ENCODE measurements around the gene CTBS.
"Not testable (repeated sequence)": the region's sequence is repeated elsewhere in the genome, so short reads cannot be mapped to it uniquely, and the experiment has no call there.

CTBS gene

DNA sequence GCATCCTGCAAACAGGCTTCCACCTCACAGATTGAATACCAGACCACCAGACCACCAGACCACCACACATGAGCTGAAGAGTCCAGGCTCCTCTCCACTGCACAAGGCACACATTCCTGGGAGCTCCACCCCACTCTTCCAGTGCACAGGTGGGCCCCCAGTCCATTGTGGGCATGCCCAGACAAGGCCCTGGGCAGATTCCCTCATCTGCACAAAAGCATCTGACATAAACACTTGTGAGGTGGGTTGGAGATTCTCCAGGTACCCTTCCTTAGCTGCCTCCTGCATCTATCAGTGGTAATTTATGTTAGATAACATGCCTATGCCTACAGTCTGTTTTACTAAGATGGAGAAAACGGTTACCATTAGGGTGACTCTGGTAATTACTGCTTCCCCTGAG, 11.6 kb upstream of the CTBS start:
- DNase-seq (ENCODE audit: low read depth) = no peak

DNA sequence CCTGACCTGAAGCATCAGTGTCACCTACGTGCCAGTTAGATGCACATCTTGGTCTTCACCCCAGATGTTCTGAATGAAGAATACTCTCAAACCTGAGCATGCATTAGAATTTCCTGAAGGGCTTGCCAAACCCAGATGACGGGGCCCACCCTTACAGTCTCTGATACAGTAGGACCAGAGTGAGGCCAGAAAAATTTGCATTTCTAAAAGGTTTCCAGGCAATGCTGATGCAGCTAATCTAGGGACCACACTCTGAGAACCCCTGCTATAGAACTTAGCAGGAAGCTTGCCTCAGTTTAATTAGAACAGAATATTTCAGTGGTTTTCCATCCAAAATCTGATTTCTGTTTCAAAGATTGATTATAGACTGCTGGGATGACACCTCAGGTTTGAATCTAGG, 9.9 kb upstream of the CTBS start:
- no peak for DNase-seq (ENCODE audit: low read depth)

DNA sequence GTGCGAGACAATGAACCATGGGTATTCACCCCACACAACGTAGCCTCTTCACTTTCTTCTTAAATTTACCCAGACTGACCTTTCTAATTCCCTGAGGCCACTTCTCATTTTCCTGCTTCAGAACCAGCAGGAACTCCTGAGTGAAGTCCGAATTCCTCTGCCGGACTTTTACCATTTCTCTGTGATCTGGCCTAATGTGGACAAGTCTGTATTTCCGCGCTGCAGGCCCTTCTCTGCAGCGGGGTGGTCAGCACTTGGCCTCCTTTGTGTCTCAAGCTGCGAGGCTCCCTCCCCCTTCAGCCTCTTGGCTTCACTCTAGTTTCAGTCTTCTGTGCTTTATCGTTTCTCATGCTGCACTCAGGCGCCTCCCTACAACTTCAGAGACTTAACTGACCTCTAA, 9.4 kb upstream of the CTBS start:
- DNase-seq (ENCODE audit: low read depth) = no peak

DNA sequence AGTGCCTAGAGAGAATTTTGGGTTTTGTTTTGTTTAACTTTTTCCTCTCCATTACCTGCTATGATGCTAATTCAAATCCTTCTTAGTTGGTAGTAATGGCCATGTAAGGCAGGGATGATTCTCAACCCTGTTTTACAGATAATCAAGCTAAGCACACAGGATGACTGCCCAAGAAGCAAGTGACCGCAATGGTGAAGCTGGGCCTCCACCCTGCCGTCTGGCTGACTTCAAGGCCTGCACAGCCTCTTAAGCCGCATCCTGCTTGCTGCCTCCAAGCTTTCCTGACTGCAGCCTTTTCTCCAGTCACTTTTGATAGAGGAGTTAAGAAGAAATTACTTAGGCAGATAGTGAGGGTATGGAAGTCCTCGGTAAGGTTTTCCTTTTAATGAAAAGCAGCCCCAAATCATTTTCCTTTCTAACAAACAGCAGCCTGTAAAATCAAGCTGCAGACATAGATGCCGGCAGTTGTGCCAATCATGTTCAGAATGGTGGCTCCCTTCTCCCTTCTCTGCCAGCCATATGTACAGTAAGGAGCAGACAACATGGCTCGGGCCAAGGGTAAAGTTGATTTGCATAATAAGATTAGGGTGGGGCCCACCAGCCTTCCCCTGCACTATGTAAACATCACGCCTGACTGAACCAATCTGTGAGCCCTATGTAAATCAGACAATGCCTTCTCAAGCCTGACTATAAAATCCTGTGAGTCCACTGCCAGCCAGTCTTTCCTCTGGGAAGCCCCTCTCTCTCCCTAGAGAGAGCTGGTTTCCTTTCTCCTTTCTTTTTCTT, 8.8 kb upstream of the CTBS start:
- DNase-seq (ENCODE audit: low read depth) = peak; percentile 31

DNA sequence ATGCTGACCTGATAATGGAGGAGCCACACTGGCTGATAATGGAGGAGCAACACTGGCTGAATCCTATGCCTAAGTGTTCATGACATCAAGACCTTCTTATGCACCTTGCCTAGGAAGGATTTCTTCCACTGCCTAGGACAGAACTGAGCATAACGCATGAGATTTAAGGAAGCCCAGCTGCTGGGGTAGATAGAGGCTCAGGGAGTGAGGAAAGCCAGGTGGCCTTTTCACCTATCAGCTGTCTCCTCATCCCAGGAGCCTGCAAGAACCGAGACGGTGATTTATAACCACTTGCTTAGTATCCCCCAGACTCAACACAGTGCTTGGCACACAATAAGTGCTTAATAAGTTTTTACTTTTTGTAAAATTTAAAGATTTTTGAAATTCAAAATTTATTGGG, 7.4 kb upstream of the CTBS start:
- DNase-seq (ENCODE audit: low read depth) = no peak

DNA sequence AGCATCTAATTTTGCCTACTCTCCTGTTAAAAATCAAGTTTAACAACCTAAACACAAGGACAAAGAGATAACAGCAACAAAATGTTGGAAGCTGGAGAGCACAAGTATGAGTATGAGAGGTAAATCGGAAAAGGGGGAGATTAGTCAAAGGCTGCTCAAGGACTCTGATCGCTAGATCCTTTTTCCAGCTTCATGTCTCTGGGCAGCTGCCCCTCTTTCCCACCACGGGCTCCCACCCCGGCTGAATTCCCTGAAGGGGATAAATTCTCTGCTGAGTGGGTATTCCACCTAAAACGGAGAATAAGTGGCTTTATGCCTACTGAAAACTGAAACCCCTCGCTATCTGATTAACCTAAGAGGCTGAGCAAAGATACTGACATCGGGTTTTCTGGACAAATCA, 696 bp upstream of the CTBS start:
- DNase-seq (ENCODE audit: low read depth) = no peak

DNA sequence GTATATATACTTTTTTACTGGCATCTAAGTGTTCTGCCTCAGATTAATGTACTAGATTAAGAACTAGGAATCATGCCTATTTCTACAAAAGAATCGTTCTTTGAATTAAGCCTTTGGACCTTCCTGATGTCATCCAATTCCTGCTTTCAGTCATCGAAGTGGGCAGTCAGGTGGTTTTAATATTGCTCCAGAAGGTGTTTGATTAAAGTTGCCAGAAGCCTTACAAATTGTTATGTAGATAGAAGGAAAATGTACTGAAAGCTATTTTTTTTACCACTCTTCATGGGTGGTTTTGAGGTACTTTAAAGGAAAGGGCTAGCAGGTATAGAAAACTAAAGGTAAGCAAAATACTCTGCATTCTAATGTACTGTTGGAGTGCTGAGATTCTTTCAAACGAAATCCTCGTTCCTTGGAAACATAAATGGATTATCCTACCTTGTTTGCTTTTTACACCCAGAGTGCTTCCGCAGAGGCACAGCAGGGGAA, 716 bp downstream of the CTBS start:
- DNase-seq (ENCODE audit: low read depth) = peak; percentile 26

DNA sequence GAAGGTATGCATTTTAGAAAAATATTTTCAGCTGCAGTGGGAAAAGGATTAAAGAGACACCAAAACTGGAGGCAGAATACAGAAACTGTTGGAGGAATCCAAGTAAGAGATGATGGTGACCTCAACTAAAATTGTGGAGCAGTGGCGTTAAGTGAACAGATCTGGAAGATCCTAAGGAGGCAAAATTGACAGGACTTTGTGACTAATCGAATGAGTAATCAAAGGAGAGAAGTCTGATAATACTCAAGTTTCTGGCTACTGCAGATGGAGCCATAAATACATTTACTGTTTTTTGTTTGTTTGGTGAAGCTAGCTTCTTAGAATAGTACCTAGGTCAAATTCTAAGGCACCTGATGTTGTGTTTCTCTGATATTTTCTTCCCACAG, 3.1 kb downstream of the CTBS start:
- peak; percentile 77 for DNase-seq (ENCODE audit: low read depth)

DNA sequence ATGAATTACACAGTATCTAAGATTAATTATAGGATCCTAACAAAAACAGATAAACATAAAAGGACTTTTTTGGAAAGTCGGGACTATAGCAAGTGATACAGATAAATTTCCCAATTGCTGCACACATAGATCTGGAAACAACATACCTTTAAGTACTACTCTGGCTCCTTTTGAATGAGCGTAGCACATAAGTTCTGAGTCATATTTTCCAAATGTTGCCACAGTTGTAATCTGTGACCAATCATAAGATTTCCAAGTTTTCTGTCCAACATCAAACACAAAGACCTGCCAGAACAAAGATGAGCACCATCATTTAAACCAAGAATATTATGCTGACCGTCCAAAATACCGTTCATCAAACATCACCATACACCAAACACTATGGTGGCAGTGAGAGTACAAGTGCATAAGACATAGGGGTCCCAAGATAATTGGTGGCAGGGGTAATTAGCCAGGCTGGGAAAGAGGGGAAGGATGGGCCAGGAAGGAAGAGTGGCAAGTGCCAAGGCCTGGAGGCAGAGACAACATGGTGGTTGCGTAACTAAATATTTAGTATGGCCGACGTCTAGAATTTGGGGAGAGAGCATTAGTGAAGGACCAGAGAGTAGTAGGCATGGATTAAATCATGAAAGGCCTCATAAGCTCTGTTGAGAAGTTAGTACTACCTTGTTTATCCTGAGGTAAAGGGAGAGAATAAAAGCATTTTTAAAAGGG, 3.6 kb downstream of the CTBS start:
- peak; percentile 34 for DNase-seq (ENCODE audit: low read depth)

DNA sequence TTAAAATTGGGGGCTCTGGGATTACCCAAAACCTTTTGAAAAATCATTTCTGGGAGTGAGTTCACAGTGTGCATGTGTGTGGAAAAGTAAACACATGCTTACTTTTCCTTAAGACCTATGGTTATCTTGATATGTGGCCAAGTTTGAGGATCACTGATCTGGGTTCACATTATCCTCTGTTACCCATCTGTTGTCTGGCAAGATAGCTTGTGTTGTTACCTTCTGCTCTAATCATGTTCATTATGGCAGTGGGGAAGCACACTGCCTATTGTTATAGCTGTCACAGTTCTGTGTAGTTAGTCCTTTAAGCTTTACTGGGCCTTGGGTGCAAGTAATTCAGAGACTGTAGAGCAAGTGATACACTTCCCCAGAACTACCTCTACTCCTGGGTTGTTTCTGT, 5.0 kb downstream of the CTBS start:
- no peak for DNase-seq (ENCODE audit: low read depth)

DNA sequence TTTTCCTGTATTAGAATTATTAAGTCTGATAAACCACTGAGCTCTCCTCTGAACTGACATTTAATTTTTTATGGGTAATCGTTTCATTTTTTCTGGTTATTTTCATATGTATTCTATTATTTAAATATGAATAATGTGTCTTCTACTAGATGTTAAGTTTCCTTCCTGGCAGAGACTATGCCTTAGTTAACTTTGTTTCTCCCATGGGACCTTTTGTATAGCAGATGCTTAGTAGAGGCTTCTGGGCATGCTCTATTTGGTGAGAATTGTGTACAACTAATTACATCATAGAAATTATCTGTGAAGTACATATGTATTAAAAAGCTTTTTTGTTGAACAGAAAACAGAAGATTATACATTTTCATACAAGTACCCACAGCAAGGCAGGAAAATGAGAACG, 23.4 kb downstream of the CTBS start:
- DNase-seq (ENCODE audit: low read depth) = no peak

DNA sequence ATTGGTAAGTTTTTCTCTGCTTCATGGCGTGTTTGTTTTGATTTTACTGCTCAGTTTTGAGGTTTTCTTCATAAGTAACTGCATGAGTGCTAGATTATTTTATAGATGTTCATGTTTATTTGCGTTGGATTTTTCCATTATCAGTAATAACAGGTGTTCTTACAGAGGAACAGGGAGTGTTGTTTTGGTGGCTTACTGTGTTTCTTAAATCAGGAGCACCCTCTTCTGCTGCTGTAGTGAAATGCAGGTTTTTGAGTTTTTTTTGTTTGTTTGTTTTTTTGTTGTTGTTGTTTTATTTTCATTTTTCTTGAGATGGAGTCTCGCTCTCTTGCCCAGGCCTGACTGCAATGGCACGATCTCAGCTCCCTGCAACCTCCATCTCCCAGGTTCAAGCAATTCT, 32.6 kb downstream of the CTBS start:
- peak; percentile 36 for DNase-seq (ENCODE audit: low read depth)

DNA sequence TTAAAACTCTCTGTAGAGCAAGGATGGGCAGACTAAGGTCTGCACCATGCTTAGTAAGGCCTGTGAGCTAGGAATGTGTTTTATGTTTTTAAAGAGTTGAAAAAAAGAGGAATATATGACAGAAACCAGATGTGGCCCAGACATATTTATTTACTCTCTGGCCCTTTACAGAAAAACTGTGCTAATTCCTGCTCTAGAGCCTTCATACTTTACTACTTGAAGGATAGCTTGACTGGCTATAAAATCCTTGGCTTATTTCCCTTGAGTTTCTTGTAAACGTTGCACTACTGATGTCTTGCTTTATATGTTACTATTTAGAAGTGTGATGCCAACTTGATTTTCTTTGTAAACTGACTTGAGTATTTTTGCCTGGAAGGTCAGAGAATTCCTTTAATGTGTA, 33.5 kb downstream of the CTBS start:
- no peak for DNase-seq (ENCODE audit: low read depth)

DNA sequence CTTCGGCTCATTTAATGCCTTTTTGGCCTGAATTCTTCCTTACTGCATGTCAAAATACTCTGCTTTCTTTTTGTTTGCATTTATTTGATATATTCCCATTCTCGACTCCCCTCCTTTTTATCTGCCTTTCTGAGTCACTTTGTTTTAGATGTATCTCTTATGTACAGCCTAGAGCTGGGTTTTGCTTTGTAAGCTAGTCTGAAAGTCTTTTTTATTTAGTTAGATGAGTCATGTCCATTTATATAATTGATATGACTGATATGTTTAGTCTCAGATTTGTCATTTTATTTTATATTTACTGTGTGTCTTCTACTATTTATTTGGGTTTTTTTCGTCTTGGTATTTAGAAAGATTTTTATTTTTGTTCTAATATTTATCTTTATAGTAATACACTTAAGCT, 34.3 kb downstream of the CTBS start:
- DNase-seq (ENCODE audit: low read depth) = peak; percentile 18

DNA sequence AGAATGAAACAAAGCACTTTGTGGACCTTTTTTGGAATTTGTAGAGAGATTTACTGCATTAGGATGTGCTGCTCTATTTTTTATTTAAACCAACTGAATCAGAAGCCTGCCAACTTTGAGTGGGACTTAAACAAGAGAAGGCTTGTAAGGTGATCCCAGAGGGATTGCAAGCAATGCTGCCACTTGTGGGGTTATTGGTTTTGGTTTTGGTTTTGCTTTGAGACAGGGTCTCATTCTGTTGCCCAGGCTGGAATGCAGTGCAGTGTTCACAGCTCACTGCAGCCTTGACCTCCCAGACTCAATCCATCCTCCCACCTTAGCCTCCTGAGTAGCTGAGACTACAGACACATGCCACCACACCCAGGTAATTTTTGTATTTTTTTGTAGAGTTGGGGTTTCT, 35.6 kb downstream of the CTBS start:
- DNase-seq (ENCODE audit: low read depth) = no peak

DNA sequence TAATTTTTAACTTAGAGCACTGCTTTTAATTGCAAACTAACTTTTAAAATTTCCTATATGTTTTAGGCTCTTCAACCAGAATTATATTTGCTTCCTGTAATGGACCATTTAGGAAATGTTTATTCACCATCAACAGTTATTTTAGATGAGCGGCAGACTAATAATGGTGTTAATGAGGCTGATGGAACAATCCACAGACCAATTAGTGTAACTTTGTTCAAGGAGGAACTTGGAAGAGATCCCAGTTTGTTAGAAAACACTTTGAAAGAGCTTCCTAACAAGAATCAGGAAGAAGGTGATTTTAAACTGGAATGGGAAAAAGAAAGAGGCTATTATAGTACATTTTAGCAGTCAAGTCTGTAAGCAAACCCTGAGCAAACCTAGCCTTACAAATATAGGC, 48.5 kb downstream of the CTBS start:
- no peak for DNase-seq (ENCODE audit: low read depth)

DNA sequence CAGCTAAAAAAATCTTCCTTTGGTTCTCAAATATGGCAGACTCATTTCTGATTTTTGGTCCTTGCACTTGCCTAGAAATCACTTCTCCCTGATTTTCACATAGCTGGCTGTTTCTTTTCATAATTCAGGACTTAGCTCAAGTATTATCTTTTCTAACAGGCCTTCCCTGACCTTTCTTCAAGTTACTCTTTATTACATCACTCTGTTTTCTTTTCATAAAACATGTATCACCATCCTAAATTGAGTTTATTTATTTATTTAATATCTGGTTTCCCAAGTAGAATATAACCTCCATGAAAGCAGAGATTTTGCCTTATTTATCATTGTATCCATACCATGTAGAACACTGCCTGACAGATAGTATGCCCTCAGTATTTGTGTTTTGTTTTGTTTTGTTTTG, 49.6 kb downstream of the CTBS start:
- DNase-seq (ENCODE audit: low read depth) = no peak

DNA sequence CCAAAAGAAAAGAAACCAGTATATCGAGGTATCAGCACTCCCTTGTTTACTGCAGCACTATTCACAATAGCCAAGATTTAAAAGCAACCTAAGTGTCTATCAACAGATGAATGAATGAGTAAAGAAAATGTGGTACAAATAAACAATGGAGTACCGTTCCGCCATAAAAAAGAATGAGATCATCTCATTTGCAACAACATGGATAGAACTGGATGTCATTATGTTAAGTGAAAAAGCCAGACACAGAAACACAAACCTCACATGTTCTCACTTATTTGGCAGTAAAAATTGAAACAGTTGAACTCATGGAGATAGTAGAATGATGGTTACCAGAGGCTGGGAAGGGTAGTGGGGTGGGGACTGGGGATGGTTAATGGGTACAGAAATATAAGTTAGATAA, 63.6 kb downstream of the CTBS start:
- DNase-seq (ENCODE audit: low read depth) = no peak

DNA sequence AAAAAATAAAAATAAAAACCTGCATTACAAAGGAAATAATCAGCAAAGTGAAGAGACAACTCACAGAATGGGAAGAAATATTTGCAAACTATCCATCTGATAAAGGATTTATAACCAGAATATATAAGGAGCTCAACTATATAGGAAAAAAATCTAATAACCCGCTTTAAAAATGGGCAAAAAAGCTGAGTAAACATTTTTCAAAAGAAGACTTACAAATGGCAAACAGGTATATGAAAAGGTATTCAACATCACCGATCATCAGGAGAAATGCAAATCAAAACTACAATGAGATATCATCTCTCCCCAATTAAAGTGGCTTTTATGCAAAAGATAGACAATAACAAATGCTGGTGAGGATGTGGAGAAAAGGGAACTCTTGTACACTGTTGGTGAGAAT, 64.1 kb downstream of the CTBS start:
- DNase-seq (ENCODE audit: low read depth) = no peak

DNA sequence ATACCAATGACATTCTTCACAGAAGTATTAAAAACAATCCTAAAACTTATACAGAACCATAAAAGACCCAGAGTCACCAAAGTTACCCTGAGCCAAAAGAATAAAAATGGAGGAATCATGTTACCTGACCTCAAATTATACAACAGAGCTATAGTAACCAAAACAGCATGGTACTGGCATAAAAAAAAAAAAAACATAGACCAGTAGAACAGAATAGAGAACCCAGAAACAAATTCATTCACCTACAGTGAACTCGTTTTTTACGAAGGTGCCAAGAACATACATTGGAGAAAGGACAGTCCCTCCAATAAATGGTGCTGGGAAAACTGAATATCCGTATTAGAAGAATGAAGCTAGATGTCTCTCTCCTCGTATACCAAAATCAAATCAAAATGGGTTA, 65.2 kb downstream of the CTBS start:
- no peak for DNase-seq (ENCODE audit: low read depth)

DNA sequence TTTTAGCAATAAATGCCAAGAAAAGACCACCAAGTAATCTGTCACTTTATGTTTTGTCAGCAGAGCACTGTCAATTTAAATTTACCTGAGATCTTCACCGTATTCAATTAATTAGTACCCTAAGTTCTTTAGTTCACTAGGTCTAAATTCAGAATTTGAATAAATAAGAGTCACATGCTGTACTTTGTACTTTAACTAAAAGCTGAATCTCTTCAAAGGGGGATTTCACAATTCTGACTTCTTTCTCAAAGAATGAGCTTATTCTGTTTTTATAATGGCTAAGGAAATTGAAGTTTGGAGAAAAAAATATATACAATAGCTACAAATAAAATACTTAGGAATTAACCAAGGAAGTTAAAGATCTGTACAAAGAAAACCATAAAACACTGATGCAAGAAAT, 65.7 kb downstream of the CTBS start:
- DNase-seq (ENCODE audit: low read depth) = no peak

DNA sequence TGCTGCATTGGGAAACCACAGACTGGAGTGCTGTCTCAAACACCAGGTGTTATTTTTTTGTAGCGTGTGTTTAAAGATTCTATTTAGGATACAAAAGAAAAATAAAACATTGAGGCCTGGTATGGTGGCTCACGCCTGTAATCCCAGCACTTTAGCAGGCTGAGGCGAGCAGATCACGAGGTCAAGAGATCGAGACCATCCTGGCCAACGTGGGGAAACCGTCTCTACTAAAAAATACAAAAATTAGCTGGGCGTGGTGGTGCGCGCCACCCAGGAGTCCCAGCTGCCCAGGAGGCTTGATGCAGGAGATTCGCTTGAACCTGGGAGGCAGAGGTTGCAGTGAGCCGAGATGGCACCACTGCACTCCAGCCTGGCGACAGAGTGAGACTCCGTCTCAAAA, 66.4 kb downstream of the CTBS start:
- not testable (repeated sequence) for DNase-seq (ENCODE audit: low read depth)

DNA sequence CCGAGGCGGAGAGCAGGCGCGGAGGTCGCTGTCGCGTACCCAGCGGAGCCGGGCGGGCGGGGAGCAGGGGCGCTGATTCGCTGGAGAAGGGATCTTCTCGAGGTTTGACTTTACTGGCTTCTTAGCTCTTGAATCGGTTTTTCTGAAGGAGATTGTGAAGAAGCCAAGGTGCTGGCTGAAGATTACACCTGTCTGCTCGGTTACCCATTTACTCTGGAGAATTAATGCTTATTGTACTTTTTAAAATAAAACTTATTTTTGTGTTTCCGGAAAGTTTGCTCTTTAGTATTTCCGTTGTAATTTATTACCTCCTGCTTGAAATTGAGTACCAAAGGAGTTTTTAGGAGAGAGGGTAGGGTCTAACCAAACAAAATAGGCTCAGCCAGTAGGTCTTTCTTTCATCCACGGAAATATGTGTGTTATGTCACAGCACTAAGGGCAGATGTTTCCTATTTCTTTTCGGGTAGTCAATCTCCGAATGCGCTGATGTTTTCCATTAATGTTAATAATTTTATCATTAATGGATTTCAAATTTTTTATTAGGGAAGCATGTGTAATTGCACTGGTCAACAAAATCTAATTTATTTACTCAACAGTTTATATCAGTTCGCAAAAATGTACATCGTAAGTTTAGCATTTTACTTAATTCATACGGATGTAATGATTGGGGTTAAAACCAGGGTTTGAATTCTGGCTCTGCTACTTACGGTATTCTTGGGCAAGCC, 67.3 kb downstream of the CTBS start:
- DNase-seq (ENCODE audit: low read depth) = peak; percentile 25

Measured in ELR (cell line).